Kidney (tissue), 14 donors: Measurements from ENCODE around the gene S100A5. TPM values are rescaled to one million over a fixed set of nuclear protein-coding genes. Genes with fewer than 3 reads are reported as not detected.

ENCODE experiments used
- DNase-seq, 5 donors: peaks; one replicate each; pipeline ENCODE4 v3.0.0-alpha.2; 2013 to 2020
- FAIRE-seq: peaks from 2 replicates; lab custom pipeline; 2012; peaks lifted over from hg19 to GRCh38; lab: Jason Lieb, UNC
- H3K27ac ChIP-seq, 2 donors: one replicate each; pipeline ENCODE4 v1.7.0; 2013; ENCODE audit warnings: low read depth in 2 of 2, low read length in 2 of 2, inconsistent platforms in 1 of 2
- H3K27me3 ChIP-seq: one replicate; pipeline ENCODE4 v1.7.1; 2013; ENCODE audit warnings: low read length, inconsistent platforms; ENCODE audit not compliant: control insufficient read depth, insufficient read depth
- H3K36me3 ChIP-seq, 3 donors: one replicate each; pipeline versions ENCODE4 v1.7.0 to v1.7.1; 2013; ENCODE audit warnings: low read length in 3 of 3, control low read depth in 1 of 3, inconsistent platforms in 1 of 3; ENCODE audit not compliant: insufficient read depth in 3 of 3, control insufficient read depth in 2 of 3
- H3K4me1 ChIP-seq, 3 donors: one replicate each; pipeline versions ENCODE4 v1.7.0 to v1.7.1; 2013; ENCODE audit warnings: low read length in 3 of 3, inconsistent platforms in 1 of 3, low read depth in 1 of 3; ENCODE audit not compliant: control insufficient read depth in 2 of 3, insufficient read depth in 2 of 3
- H3K4me3 ChIP-seq, 3 donors: one replicate each; pipeline versions ENCODE4 v1.7.0 to v1.8.1; 2013; ENCODE audit warnings: low read length in 3 of 3, control low read depth in 1 of 3, inconsistent platforms in 1 of 3
- H3K9ac ChIP-seq, 3 donors: one replicate each; pipeline versions ENCODE4 v1.7.0 to v1.7.1; 2013; ENCODE audit warnings: low read length in 3 of 3, control low read depth in 1 of 3, inconsistent platforms in 1 of 3
- H3K9me3 ChIP-seq, 3 donors: one replicate each; pipeline versions ENCODE4 v1.7.0 to v1.7.1; 2013; ENCODE audit warnings: low read length in 3 of 3, control low read depth in 1 of 3, inconsistent platforms in 1 of 3; ENCODE audit not compliant: control insufficient read depth in 2 of 3, insufficient read depth in 1 of 3
- CTCF ChIP-seq: IDR thresholded peaks from 3 replicates; pipeline ENCODE4 v1.5.1; 2012; ENCODE audit warnings: mild to moderate bottlenecking, moderate library complexity, borderline replicate concordance; ENCODE audit not compliant: insufficient read depth; ENCODE audit errors: extremely low read depth
- intact Hi-C: fragments of 100-400 bp; cut with DNase I; formaldehyde crosslinking; loops from one replicate; pipeline ENCODE4 v1.11.1; 2022
- polyA plus RNA-seq: library from polyadenylated mRNA; stranded (reverse); fragments of 350-450 nt; fragmentation: Illumina TruSeq; extraction: RNeasy Lipid Tissue Mini Kit (QIAGEN cat#74804); gene quantifications from one replicate; pipeline ENCODE4 v1.2.3, GENCODE V29; 2014; ENCODE audit warnings: low read depth, low replicate concordance; ENCODE audit not compliant: insufficient read depth
- total RNA-seq: library from RNA; stranded (reverse); fragmentation: NEBNext Ultra II Directional; extraction: Animal tissue kit (Norgen Biotek cat#: 25700); gene quantifications from one replicate; pipeline ENCODE4 v1.2.1, GENCODE V29; 2021
- donor health status: control.
- donor health status: control.
- donor health status: control.
- donor health status: control.
- donor health status: control.
- donor health status: DM: yes; HTN: yes; CAD: no.
- donor health status: Normal renal cell carcinoma (clear cell type).

Gene S100A5
- total and polyA plus RNA-seq, 2 donors from 2014 or later, result 0.91 to 1.9 TPM

DNA sequence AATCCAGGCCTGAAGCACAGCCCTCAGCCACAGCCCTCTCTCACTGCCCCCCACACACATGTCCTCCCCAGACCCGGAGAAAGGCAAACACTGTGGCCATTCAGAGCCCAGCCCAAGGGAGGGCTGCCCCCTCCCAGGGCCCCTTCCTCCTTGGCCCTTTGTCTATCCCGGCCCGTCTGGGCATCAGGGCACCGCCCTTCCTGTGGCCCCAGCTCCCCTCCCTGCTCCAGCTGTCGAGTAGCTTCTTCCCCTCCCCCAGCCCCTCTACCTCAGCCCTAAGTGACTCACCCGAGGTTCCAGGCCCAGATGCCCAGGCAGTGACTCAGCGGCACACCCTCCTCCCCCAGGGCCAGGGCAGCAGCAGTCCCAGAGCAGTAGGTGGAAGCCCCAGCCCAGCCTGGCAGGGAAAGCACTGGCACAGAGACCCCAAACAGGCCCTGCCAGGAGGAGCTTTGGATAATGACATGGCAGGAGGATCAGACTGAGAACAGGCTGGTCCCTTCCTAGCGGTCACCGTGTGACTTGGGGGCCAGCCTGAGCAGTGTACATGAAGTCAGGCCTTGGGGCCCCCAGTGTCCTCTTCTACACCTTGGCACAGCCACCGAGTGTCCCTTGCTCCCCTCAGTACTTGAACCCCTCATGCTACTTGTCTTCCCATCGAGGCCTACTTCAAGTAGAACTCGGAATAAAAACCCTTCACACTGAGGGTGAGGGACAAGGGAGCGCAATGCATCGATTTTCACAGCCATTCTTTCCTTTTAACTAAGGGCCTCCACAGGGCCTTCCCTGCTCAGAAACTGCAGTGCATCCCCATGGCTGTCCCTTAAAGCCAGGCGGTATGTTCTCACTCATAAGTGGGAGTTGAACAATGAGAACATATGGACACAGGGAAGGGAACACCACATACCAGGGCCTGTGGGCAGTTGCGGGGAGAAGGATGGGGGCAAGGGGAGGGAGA is 26.0 kb upstream of the S100A5 start:
- Histone ChIP-seq H3K27ac (peak overlapping the region; percentile 95 to 97), H3K4me1 (peaks cover 6 to 24% (median 19%) of the 10 kb centered on the region in 3 donors), H3K9me3 (no peaks in the 10 kb centered on the region), H3K4me3 (no peak overlapping the region), H3K36me3 (no peaks in the 10 kb centered on the region), H3K9ac (peak overlapping the region in 1 of 3 donors; percentile 80), H3K27me3 (no peaks in the 10 kb centered on the region)
- intact Hi-C loops, result loop anchor here (5.0 kb wide), 1 partner anchor 54 kb away; no protein-coding TSS in a partner anchor
- FAIRE-seq (no peak), DNase-seq (peak; percentile 74 to 98 (median 90))
- no peak for TF ChIP-seq CTCF

DNA sequence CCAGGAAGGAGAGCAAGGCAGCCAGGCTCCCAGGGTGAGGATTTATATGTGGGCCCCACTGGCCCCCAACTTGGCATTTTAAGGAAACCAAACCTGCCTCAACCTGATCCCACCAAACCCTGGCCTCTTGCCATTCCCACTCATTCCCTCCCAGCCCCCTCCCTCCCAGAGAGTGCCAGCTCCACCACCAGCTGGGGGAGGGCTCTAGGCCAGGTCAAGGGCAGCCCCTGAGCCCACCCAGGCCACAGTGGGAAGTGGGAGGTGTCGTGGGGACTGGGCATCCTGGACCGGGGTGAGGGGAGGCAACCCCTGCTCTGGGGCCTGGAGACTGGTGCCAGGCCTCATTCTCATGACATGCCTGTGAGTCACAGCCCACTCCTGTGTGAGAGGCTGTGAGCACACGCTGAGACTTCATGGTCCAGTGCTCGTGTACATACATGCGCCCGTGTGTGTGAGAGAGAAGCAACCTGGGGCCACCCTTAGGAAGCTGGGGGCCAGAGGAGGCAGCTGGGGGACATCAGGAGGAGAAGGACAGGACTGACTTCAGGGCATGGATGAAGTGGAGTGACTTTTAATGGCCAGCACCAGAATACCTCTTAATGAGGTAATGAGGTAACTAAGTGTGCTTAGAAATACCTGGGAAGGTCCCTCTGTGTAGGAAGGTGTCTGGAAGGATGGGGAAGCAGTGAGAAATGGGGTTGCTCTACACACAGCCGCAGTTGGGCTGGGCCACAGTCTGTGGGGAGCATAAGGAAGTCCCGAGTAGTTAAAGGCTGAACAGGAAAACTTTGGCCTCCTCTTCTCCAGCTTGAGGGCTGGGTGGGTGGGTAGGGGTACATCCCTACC is 25.0 kb upstream of the S100A5 start, which contains the start of gene S100A2:
S100A2 (minus strand) TSS at position 316 of the 846 bp plus-strand sequence. CDS start 1,967 bp downstream, outside the sequence.
- Histone ChIP-seq H3K27me3 (no peaks in the 10 kb centered on the region), H3K4me1 (peaks cover 6 to 24% (median 19%) of the 10 kb centered on the region in 3 donors), H3K27ac (peak within 1 kb of the TSS; percentile 95 to 97), H3K36me3 (no peaks in the 10 kb centered on the region), H3K9ac (peak within 1 kb of the TSS in 1 of 3 donors; percentile 87), H3K9me3 (no peaks in the 10 kb centered on the region), H3K4me3 (peak within 1 kb of the TSS in 1 of 3 donors; percentile 44)
- intact Hi-C loops, result loop anchor here (5.0 kb wide), 1 partner anchor 53 kb away; no protein-coding TSS in a partner anchor
- FAIRE-seq (no peak), DNase-seq (peak; percentile 45 to 91 (median 79))
- TF ChIP-seq CTCF, result no peak

GRCh38 chr1:153563991-153564390 is 23.3 kb upstream of the S100A5 start:
- peak overlapping the region in 2 of 3 donors; percentile 29 to 87 for H3K9ac ChIP-seq
- peaks cover 6 to 24% (median 19%) of the 10 kb centered on the region in 3 donors for H3K4me1 ChIP-seq
- DNase-seq, result peak in 1 of 5 donors; percentile 45
- peak overlapping the region in 2 of 3 donors; percentile 31 to 44 for H3K4me3 ChIP-seq
- peak overlapping the region; percentile 56 to 78 for H3K27ac ChIP-seq
- H3K36me3 ChIP-seq, result no peaks in the 10 kb centered on the region
- no peaks in the 10 kb centered on the region for H3K27me3 ChIP-seq
- no peak for FAIRE-seq
- H3K9me3 ChIP-seq, result no peaks in the 10 kb centered on the region
- intact Hi-C loops, result no loop called here
- TF ChIP-seq CTCF, result no peak
